ENCODE measurements around the gene USP54.

USP54 gene

DNA sequence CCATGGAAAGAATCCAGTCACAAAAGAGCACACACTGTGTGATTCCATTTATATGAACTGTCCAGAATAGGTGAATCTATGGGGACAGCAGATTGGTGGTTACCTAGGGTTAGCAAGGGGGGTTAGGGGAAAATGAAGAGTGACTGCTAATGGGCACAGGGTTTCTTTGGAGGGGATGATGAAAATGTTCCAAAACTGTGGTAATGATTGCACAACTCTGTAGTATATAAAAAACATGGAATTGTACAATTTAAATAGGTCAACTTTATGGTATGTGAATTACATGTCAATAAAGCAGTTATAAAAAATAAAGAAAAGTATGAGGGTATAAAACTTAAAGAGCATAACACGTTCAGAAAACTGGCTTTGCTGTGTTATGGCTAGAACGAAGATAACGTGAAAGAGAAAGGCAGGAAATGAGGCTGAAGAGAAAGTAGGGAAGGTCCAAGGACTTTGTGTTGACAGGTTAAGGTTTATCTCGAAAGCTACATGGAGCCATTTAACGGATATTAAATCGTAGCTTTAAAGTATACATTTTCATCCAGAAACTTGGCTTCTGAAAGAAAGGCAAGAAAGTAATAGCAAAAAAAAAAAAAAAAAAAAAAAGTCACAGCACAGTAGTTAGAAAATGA, 131.3 kb downstream of the USP54 start:
- H3K27me3 ChIP-seq (replicated peaks; ENCODE audit: control insufficient read depth, insufficient read depth, low read length): no peaks in the 10 kb centered on the region
- no peaks in the 10 kb centered on the region for H3K9me3 ChIP-seq (ENCODE audit: control insufficient read depth, low read length)
- DNase-seq (ENCODE audit: low read depth): peak; percentile 66
- H3K4me3 ChIP-seq (ENCODE audit: low read length): no peak overlapping the region
- peaks cover 3% of the 10 kb centered on the region for H3K4me1 ChIP-seq (ENCODE audit: control insufficient read depth, insufficient read depth, low read length)
- peaks cover 18% of the 10 kb centered on the region for H3K36me3 ChIP-seq (ENCODE audit: control insufficient read depth, insufficient read depth, low read length, severe bottlenecking)
- H3K9ac ChIP-seq (ENCODE audit: low read length): no peak overlapping the region

DNA sequence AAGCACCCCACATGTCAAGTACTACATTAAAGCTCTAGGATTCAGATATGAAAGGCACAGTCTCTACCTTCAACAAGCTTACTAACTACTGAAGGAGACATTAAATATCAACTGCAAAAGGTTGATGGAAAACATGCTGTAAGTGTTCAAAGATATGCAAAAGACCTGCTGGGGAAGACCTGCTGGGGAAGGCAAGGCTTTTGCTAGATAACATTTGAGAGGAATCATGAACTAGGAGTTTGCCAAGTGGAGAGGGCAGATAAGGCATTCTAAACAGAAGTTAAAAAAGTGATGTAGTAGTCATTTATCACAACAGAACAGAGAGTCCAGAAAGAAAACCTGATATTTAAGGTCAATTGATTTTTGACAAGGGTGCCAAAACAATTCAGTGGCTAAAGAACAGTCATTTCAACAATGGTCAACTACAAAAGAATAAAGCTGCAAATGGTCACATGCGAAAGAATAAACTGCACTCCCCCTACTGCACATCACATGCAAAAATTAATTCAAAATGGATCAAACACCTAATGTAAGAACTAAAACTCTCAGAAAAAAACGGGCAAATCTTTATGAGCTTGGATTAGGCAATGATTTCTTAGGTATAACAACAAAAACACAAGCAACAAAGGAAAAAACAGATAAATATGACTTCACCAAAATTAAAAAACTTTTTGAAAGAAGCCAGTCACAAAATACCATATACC, 134.8 kb downstream of the USP54 start:
- no peak for DNase-seq (ENCODE audit: low read depth)
- Histone ChIP-seq H3K27me3 (replicated peaks; ENCODE audit: control insufficient read depth, insufficient read depth, low read length) (no peaks in the 10 kb centered on the region), H3K4me1 (ENCODE audit: control insufficient read depth, insufficient read depth, low read length) (peaks cover 3% of the 10 kb centered on the region), H3K9me3 (ENCODE audit: control insufficient read depth, low read length) (no peaks in the 10 kb centered on the region), H3K9ac (ENCODE audit: low read length) (no peak overlapping the region), H3K4me3 (ENCODE audit: low read length) (no peak overlapping the region), H3K36me3 (ENCODE audit: control insufficient read depth, insufficient read depth, low read length, severe bottlenecking) (peaks cover 36% of the 10 kb centered on the region)

DNA sequence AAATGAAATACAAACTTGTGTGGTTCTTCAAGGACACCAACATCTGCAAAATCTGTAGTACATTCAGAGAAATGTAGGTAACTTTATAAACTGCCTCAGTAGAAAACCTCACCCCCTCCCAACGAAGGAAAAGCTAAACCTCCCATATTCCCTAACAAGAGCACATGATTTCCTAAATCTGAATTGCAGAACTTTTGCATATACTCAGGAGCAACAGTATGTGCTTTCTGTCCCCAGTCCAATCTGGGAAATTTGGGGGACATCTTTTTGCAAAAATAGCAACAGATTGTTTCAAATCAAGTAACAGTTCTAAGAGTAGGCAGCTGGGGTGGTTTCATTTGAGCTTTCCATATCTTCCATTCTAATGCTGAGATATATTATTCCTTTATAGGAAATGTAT, 142.0 kb downstream of the USP54 start:
- Histone ChIP-seq H3K4me1 (ENCODE audit: control insufficient read depth, insufficient read depth, low read length) (no peaks in the 10 kb centered on the region), H3K9me3 (ENCODE audit: control insufficient read depth, low read length) (no peaks in the 10 kb centered on the region), H3K27me3 (replicated peaks; ENCODE audit: control insufficient read depth, insufficient read depth, low read length) (no peaks in the 10 kb centered on the region), H3K4me3 (ENCODE audit: low read length) (no peak overlapping the region), H3K36me3 (ENCODE audit: control insufficient read depth, insufficient read depth, low read length, severe bottlenecking) (peaks cover 41% of the 10 kb centered on the region), H3K9ac (ENCODE audit: low read length) (no peak overlapping the region)
- DNase-seq (ENCODE audit: low read depth): no peak

DNA sequence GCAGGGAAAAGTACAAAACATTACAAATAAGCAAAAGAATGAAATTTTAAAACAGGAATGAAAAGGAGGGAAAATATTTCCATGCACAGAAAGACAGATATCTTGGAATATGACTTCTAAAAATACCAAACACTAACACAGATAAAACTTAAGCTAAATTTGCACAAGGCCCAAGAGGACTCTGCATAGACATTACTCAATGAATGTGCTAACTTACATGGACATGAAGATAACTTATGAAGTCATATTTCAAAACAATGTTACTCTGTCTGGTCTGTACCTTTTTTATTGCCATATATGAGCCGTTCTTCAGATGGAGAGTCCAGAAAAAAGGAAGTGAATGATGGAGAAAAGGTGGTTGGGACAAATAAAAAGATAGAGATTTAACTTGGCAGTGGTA, 142.8 kb downstream of the USP54 start:
- Histone ChIP-seq H3K4me1 (ENCODE audit: control insufficient read depth, insufficient read depth, low read length) (peaks cover 4% of the 10 kb centered on the region), H3K36me3 (ENCODE audit: control insufficient read depth, insufficient read depth, low read length, severe bottlenecking) (peaks cover 38% of the 10 kb centered on the region), H3K9ac (ENCODE audit: low read length) (no peak overlapping the region), H3K9me3 (ENCODE audit: control insufficient read depth, low read length) (no peaks in the 10 kb centered on the region), H3K4me3 (ENCODE audit: low read length) (no peak overlapping the region), H3K27me3 (replicated peaks; ENCODE audit: control insufficient read depth, insufficient read depth, low read length) (no peaks in the 10 kb centered on the region)
- no peak for DNase-seq (ENCODE audit: low read depth)
